DLD1 (cell line): ENCODE results near the gene GTF3A.

Source experiments
- in situ Hi-C: cut with HindIII; loops from 2 replicates; pipeline ENCODE4 v1.10.0; 2017; ENCODE audit warnings: low sequenced_read_pairs

The GTF3A gene

DNA sequence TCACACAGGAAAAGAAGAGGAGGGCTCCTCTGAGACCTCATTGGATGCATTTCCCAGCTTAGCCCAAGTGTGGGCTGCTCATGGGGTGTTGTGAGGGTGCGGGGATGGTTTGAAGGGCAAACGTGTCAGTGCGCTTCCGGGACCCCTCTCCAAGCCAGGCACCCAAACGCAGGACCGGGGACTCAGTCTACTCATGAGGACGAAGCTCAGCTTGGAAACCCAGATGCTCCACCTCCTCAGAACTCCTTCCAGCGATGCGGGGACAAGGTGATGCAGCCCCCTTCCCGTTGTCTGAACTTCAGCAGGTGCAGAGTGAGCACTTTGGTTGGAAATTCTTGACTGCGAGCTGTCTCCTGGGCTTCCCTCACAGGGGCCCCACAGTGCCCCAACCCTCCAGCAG lies 59.0 kb downstream of the GTF3A start:
- in situ Hi-C loops, result no loop called here
